Upper lobe of right lung (tissue), 1 donor: Measurements from ENCODE around the gene PRF1. TPM values are rescaled to one million over a fixed set of nuclear protein-coding genes. Genes with fewer than 3 reads are reported as not detected.
A peak's percentile ranks its signal among the peaks of the same experiment; 100 is the strongest.

Experiments used
- ATAC-seq: fragments of 200-7000 bp; cut with Tn5 transposase; one replicate; pipeline ENCODE4 v1.9.1; 2020; ENCODE audit warnings: mild to moderate bottlenecking, moderate library complexity
- DNase-seq: peaks from one replicate; pipeline ENCODE4 v3.0.0-alpha.2; 2020
- H3K27ac ChIP-seq: fragments of 200-600 bp; one replicate; pipeline ENCODE4 v1.8.0; 2022
- H3K27me3 ChIP-seq: fragments of 200-600 bp; one replicate; pipeline ENCODE4 v1.8.0; 2022; ENCODE audit warnings: mild to moderate bottlenecking
- H3K36me3 ChIP-seq: fragments of 200-600 bp; one replicate; pipeline ENCODE4 v1.8.0; 2022
- H3K4me1 ChIP-seq: fragments of 200-600 bp; one replicate; pipeline ENCODE4 v1.8.0; 2022
- H3K4me3 ChIP-seq: fragments of 200-600 bp; one replicate; pipeline ENCODE4 v1.8.0; 2022; ENCODE audit warnings: mild to moderate bottlenecking
- H3K9me3 ChIP-seq: fragments of 200-600 bp; one replicate; pipeline ENCODE4 v1.8.0; 2022
- intact Hi-C: fragments of 100-400 bp; cut with DNase I; formaldehyde crosslinking; loops from one replicate; pipeline ENCODE4 v1.11.0; 2022
- total RNA-seq: library from RNA; stranded (reverse); fragmentation: NEBNext Ultra II Directional; extraction: Animal tissue kit (Norgen Biotek cat#: 25700); gene quantifications from one replicate; pipeline ENCODE4 v1.2.1, GENCODE V29; 2021
- TF ChIP-seq, protein P1 (sequence below): fragments of 200-600 bp; IDR thresholded peaks from one replicate; pipeline ENCODE4 v1.8.0; 2022; ENCODE audit warnings: antibody characterized with exemption
- donor health status: DM: no; HTN: yes; CAD: no; lungs with severe emphysema.

The PRF1 gene
- total RNA-seq, 1 donor from 2014 or later, result 32.3 TPM

DNA sequence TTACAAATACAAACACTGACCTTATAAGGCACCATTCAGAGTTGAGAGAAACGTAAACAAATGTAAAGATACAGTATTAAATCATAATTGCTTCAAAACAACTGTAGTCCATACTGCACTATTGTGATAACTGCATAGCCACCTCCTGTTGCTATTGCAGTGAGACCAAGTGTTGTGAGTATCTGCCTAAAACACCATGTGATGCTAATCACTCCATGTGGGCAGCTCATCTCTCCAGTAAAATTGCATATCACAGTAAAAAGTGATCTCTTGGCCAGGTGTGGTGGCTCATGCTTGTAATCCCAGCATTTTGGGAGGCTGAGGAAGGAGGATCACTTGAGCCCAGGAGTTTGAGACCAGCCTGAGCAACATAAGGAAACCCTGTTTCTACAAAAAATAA, 26.8 kb upstream of the PRF1 start:
- ATAC-seq, result no peak
- TF ChIP-seq, protein P1, sequence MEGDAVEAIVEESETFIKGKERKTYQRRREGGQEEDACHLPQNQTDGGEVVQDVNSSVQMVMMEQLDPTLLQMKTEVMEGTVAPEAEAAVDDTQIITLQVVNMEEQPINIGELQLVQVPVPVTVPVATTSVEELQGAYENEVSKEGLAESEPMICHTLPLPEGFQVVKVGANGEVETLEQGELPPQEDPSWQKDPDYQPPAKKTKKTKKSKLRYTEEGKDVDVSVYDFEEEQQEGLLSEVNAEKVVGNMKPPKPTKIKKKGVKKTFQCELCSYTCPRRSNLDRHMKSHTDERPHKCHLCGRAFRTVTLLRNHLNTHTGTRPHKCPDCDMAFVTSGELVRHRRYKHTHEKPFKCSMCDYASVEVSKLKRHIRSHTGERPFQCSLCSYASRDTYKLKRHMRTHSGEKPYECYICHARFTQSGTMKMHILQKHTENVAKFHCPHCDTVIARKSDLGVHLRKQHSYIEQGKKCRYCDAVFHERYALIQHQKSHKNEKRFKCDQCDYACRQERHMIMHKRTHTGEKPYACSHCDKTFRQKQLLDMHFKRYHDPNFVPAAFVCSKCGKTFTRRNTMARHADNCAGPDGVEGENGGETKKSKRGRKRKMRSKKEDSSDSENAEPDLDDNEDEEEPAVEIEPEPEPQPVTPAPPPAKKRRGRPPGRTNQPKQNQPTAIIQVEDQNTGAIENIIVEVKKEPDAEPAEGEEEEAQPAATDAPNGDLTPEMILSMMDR, result no peak
- Histone ChIP-seq H3K9me3 (no peaks in the 10 kb centered on the region), H3K27ac (no peak overlapping the region), H3K4me1 (no peaks in the 10 kb centered on the region), H3K27me3 (no peaks in the 10 kb centered on the region), H3K36me3 (no peaks in the 10 kb centered on the region), H3K4me3 (no peak overlapping the region)
- DNase-seq, result no peak
- intact Hi-C loops, result no loop called here

DNA sequence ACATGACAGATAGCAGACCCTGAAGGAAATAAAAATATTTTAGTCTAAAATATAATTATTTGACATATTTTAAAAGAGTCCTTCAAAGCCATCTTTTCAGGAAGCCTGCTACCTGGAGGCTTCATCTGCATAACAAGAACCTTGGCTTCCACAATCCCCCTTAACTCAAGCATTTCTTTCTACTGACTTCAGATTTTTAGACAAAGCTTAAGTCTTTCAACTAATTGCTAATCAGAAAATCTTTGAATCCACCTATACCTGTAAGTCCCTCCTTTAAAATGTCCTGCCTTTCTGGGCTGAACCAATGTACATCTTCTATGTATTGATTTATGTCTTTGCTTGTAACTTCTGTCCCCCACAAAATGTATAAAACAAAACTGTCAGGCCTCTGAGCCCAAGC, 23.5 kb upstream of the PRF1 start:
- TF ChIP-seq, protein P1, result no peak
- DNase-seq (no peak), ATAC-seq (no peak)
- H3K36me3 ChIP-seq, result no peaks in the 10 kb centered on the region
- intact Hi-C loops, result no loop called here
- H3K27ac ChIP-seq, result no peak overlapping the region
- no peak overlapping the region for H3K4me3 ChIP-seq
- H3K9me3 ChIP-seq, result no peaks in the 10 kb centered on the region
- no peaks in the 10 kb centered on the region for H3K27me3 ChIP-seq
- no peaks in the 10 kb centered on the region for H3K4me1 ChIP-seq

GRCh38 chr10:70622981-70623844, 20.7 kb upstream of the PRF1 start:
- intact Hi-C loops, result no loop called here
- no peak overlapping the region for H3K27ac ChIP-seq
- ATAC-seq, result no peak

GRCh38 chr10:70622541-70622940, 20.0 kb upstream of the PRF1 start:
- H3K9me3 ChIP-seq, result no peaks in the 10 kb centered on the region
- no peaks in the 10 kb centered on the region for H3K4me1 ChIP-seq
- no peak overlapping the region for H3K4me3 ChIP-seq
- intact Hi-C loops, result no loop called here
- no peak overlapping the region for H3K27ac ChIP-seq
- ATAC-seq, result peak; percentile 28
- TF ChIP-seq, protein P1, result no peak
- H3K36me3 ChIP-seq, result no peaks in the 10 kb centered on the region
- H3K27me3 ChIP-seq, result no peaks in the 10 kb centered on the region
- no peak for DNase-seq

More at GRCh38 chr10:70622981-70623844, 20.7 kb upstream of the PRF1 start:
- Histone ChIP-seq H3K4me3 (no peak overlapping the region), H3K27me3 (no peaks in the 10 kb centered on the region), H3K4me1 (no peaks in the 10 kb centered on the region), H3K9me3 (no peaks in the 10 kb centered on the region), H3K36me3 (no peaks in the 10 kb centered on the region)
- no peak for DNase-seq
- TF ChIP-seq, protein P1, result no peak

- DNase-seq (no peak), ATAC-seq (no peak)
- no peaks in the 10 kb centered on the region for H3K36me3 ChIP-seq
- H3K27me3 ChIP-seq, result no peaks in the 10 kb centered on the region
- H3K9me3 ChIP-seq, result no peaks in the 10 kb centered on the region
- H3K4me1 ChIP-seq, result no peaks in the 10 kb centered on the region
- TF ChIP-seq, protein P1, result no peak
- H3K27ac ChIP-seq, result no peak overlapping the region
- H3K4me3 ChIP-seq, result no peak overlapping the region
- intact Hi-C loops, result no loop called here
Observed at GRCh38 chr10:70621503-70622078, 19.1 kb upstream of the PRF1 start.
